Endodermal cell (in vitro differentiated cells): ENCODE results near the gene TSKU. TPM values are rescaled to one million over a fixed set of nuclear protein-coding genes. Genes with fewer than 3 reads are reported as not detected.

Experiments used
- DNase-seq: peaks from one replicate; pipeline ENCODE4 v3.0.0-alpha.2; 2017
- H3K27ac ChIP-seq: 2 replicates; pipeline ENCODE4 v1.5.1; 2013; ENCODE audit warnings: mild to moderate bottlenecking, low read depth, low read length, moderate library complexity
- H3K27me3 ChIP-seq: 2 replicates; pipeline ENCODE4 v1.6.1; 2013; ENCODE audit warnings: mild to moderate bottlenecking, low read length, moderate library complexity; ENCODE audit not compliant: insufficient read depth, control insufficient read depth, poor library complexity, severe bottlenecking
- H3K36me3 ChIP-seq: 2 replicates; pipeline ENCODE4 v1.7.0; 2013; ENCODE audit warnings: mild to moderate bottlenecking, low read length, moderate library complexity; ENCODE audit not compliant: control insufficient read depth, insufficient read depth
- H3K4me1 ChIP-seq: one replicate; pipeline ENCODE4 v1.7.0; 2013; ENCODE audit warnings: low read length; ENCODE audit not compliant: control insufficient read depth, insufficient read depth
- H3K4me3 ChIP-seq: 2 replicates; pipeline ENCODE4 v1.5.1; 2013; ENCODE audit warnings: mild to moderate bottlenecking, low read length, moderate library complexity
- H3K9ac ChIP-seq: 2 replicates; pipeline ENCODE4 v1.6.1; 2013; ENCODE audit warnings: mild to moderate bottlenecking, low read length, moderate library complexity; ENCODE audit not compliant: poor library complexity, severe bottlenecking; ENCODE audit errors: extremely low read depth
- H3K9me3 ChIP-seq: 2 replicates; pipeline ENCODE4 v1.6.1; 2013; ENCODE audit warnings: mild to moderate bottlenecking, low read length, moderate library complexity; ENCODE audit not compliant: control insufficient read depth
- H3K27ac Mint-ChIP-seq: 2 replicates; pipeline ENCODE4 v1.8.0; 2020; ENCODE audit warnings: mixed read lengths
- H3K27me3 Mint-ChIP-seq: 2 replicates; pipeline ENCODE4 v1.8.0; 2021; ENCODE audit warnings: mild to moderate bottlenecking, mixed read lengths; ENCODE audit not compliant: insufficient read depth
- H3K36me3 Mint-ChIP-seq: 2 replicates; pipeline ENCODE4 v1.8.0; 2020; ENCODE audit warnings: low read depth, mixed read lengths
- H3K4me1 Mint-ChIP-seq: 2 replicates; pipeline ENCODE4 v1.8.0; 2020; ENCODE audit warnings: mixed read lengths
- H3K4me3 Mint-ChIP-seq: 2 replicates; pipeline ENCODE4 v1.8.0; 2020; ENCODE audit warnings: mild to moderate bottlenecking, moderate library complexity, mixed read lengths
- H3K9me3 Mint-ChIP-seq: 2 replicates; pipeline ENCODE4 v1.8.0; 2020; ENCODE audit warnings: mild to moderate bottlenecking, mixed read lengths
- CTCF ChIP-seq: fragments of 200-600 bp; sonication (generic); conservative IDR thresholded peaks from 2 replicates; pipeline ENCODE4 v1.5.0; 2021; ENCODE audit warnings: antibody characterized with exemption, mild to moderate bottlenecking
- WGBS, 2 experiments: methylation state at CpG; one replicate each; pipeline versions ENCODE4 v1.1.5 to v1.1.7; 2013; ENCODE audit warnings: missing lambda C conversion rate in 2 of 2, mixed read lengths in 1 of 2; ENCODE audit not compliant: insufficient coverage in 1 of 2, insufficient read length in 1 of 2; 5-methylcytosine and 5-hydroxymethylcytosine counted together
- total RNA-seq, 2 donors: library from RNA; stranded (reverse); fragmentation: NEBNext Ultra II Directional in 1 of 2; extraction: Animal tissue kit (Norgen Biotek cat#: 25700) in 1 of 2; gene quantifications; 2 replicates in 1 of 2; 3 replicates in 1 of 2; pipeline ENCODE4 v1.2.1, GENCODE V29; 2021

TSKU gene
- total RNA-seq, 2 donors from 2014 or later: 105 to 130 TPM

- H3K4me1 ChIP-seq: peaks cover 48% of the 10 kb centered on the region
- H3K4me3 Mint-ChIP-seq: peak overlapping the region; percentile 14
- H3K27ac ChIP-seq: no peak overlapping the region
- no peaks in the 10 kb centered on the region for H3K36me3 ChIP-seq
- H3K4me3 ChIP-seq: peak overlapping the region; percentile 51
- peaks cover 5% of the 10 kb centered on the region for H3K36me3 Mint-ChIP-seq
- peaks cover 25% of the 10 kb centered on the region for H3K9me3 Mint-ChIP-seq
- 73 to 75% methylated on average over 5 to 8 of the region's 8 CpGs for WGBS, 2 experiments
- no peak for TF ChIP-seq CTCF
- H3K4me1 Mint-ChIP-seq: peaks cover 70% of the 10 kb centered on the region
- no peaks in the 10 kb centered on the region for H3K27me3 Mint-ChIP-seq
- no peaks in the 10 kb centered on the region for H3K27me3 ChIP-seq
- H3K9me3 ChIP-seq: peaks cover 24% of the 10 kb centered on the region
- H3K27ac Mint-ChIP-seq: peak overlapping the region; percentile 95
- no peak for DNase-seq
- H3K9ac ChIP-seq: peak overlapping the region; percentile 62
Measured at GRCh38 chr11:76771446-76772099, 11.6 kb upstream of the TSKU start.

- 78 to 92% methylated on average over 6 to 7 of the region's 7 CpGs for WGBS, 2 experiments
- H3K9me3 Mint-ChIP-seq: peaks cover 32% of the 10 kb centered on the region
Measured at GRCh38 chr11:76772100-76772782, 10.9 kb upstream of the TSKU start.

GRCh38 chr11:76772783-76773106 is 10.4 kb upstream of the TSKU start:
- Histone ChIP-seq H3K9me3 (peaks cover 35% of the 10 kb centered on the region), H3K4me3 (no peak overlapping the region), H3K9ac (no peak overlapping the region), H3K36me3 (no peaks in the 10 kb centered on the region), H3K4me1 (peaks cover 43% of the 10 kb centered on the region), H3K27me3 (no peaks in the 10 kb centered on the region), H3K27ac (no peak overlapping the region)
- no peak for TF ChIP-seq CTCF
- H3K4me3 Mint-ChIP-seq: no peak overlapping the region
- H3K27me3 Mint-ChIP-seq: peaks cover 2% of the 10 kb centered on the region
- peaks cover 58% of the 10 kb centered on the region for H3K4me1 Mint-ChIP-seq
- H3K36me3 Mint-ChIP-seq: peaks cover 15% of the 10 kb centered on the region
- H3K27ac Mint-ChIP-seq: peak overlapping the region; percentile 76
- peak; percentile 48 for DNase-seq
- WGBS, 2 experiments: 79 to 93% methylated on average over 2 to 5 of the region's 5 CpGs
- H3K9me3 Mint-ChIP-seq: peaks cover 37% of the 10 kb centered on the region

More at GRCh38 chr11:76772100-76772782, 10.9 kb upstream of the TSKU start:
- Mint-ChIP-seq H3K27me3 (peaks cover 2% of the 10 kb centered on the region), H3K27ac (peak overlapping the region; percentile 76), H3K4me1 (peaks cover 63% of the 10 kb centered on the region), H3K36me3 (peaks cover 12% of the 10 kb centered on the region), H3K4me3 (no peak overlapping the region)
- TF ChIP-seq CTCF: no peak
- DNase-seq: no peak
- no peak overlapping the region for H3K4me3 ChIP-seq
- no peak overlapping the region for H3K9ac ChIP-seq
- no peaks in the 10 kb centered on the region for H3K27me3 ChIP-seq
- no peak overlapping the region for H3K27ac ChIP-seq
- H3K36me3 ChIP-seq: no peaks in the 10 kb centered on the region
- H3K4me1 ChIP-seq: peaks cover 48% of the 10 kb centered on the region
- H3K9me3 ChIP-seq: peaks cover 30% of the 10 kb centered on the region
